CD4-positive, CD25-positive, alpha-beta regulatory T cell (primary cell): Measurements from ENCODE around the gene MRPL32. TPM values are rescaled to one million over a fixed set of nuclear protein-coding genes. Genes with fewer than 3 reads are reported as not detected.

Experiments
- ATAC-seq, 2 donors: fragments of 150-1000 bp; cut with Tn5 transposase; one replicate each; pipeline ENCODE4 v1.10.0; 2021; ENCODE audit warnings: low read depth in 2 of 2, moderate number of reproducible peaks in 2 of 2, moderate library complexity in 1 of 2
- DNase-seq, 3 donors: peaks; one replicate each; pipeline versions ENCODE4 v3.0.0 to v3.0.0-alpha.2; 2012 to 2022; ENCODE audit warnings: mixed read lengths in 1 of 3
- H3K27ac ChIP-seq: one replicate; pipeline ENCODE4 v1.7.0; 2013; ENCODE audit warnings: mild to moderate bottlenecking, low read length; ENCODE audit not compliant: insufficient read depth, poor library complexity, severe bottlenecking
- H3K27me3 ChIP-seq: one replicate; pipeline ENCODE4 v1.7.0; 2013; ENCODE audit warnings: low read length; ENCODE audit not compliant: control insufficient read depth, insufficient read depth
- H3K36me3 ChIP-seq: one replicate; pipeline ENCODE4 v1.7.0; 2013; ENCODE audit warnings: mild to moderate bottlenecking, low read length, moderate library complexity; ENCODE audit not compliant: control insufficient read depth, insufficient read depth
- H3K4me1 ChIP-seq: 2 replicates; pipeline ENCODE4 v1.7.0; 2013; ENCODE audit warnings: mild to moderate bottlenecking, low read length; ENCODE audit not compliant: insufficient read depth, control insufficient read depth, poor library complexity, severe bottlenecking
- H3K4me3 ChIP-seq: one replicate; pipeline ENCODE4 v1.7.0; 2013; ENCODE audit warnings: low read depth, mild to moderate bottlenecking, low read length, moderate library complexity
- H3K9me3 ChIP-seq, 2 experiments: 1 replicate in 1 of 2; 2 replicates in 1 of 2; pipeline ENCODE4 v1.7.0; 2013; ENCODE audit warnings: low read length in 2 of 2, mild to moderate bottlenecking in 1 of 2, moderate library complexity in 1 of 2; ENCODE audit not compliant: control insufficient read depth in 2 of 2
- H3K27ac Mint-ChIP-seq, 3 donors: one replicate each; pipeline ENCODE4 v1.8.0; 2020 to 2022; ENCODE audit warnings: mild to moderate bottlenecking in 3 of 3, mixed read lengths in 3 of 3, moderate library complexity in 2 of 3
- H3K27me3 Mint-ChIP-seq: one replicate; pipeline ENCODE4 v1.8.0; 2022; ENCODE audit warnings: mild to moderate bottlenecking, mixed read lengths
- H3K36me3 Mint-ChIP-seq: one replicate; pipeline ENCODE4 v1.8.0; 2020; ENCODE audit warnings: mixed read lengths
- H3K4me1 Mint-ChIP-seq, 4 donors: one replicate each; pipeline ENCODE4 v1.8.0; 2020 to 2022; ENCODE audit warnings: mixed read lengths in 4 of 4, mild to moderate bottlenecking in 1 of 4
- H3K4me3 Mint-ChIP-seq, 4 donors: one replicate each; pipeline ENCODE4 v1.8.0; 2020 to 2022; ENCODE audit warnings: mild to moderate bottlenecking in 4 of 4, mixed read lengths in 4 of 4, moderate library complexity in 3 of 4
- H3K9me3 Mint-ChIP-seq, 7 donors: one replicate each; pipeline ENCODE4 v1.8.0; 2020 to 2022; ENCODE audit warnings: mixed read lengths in 7 of 7, mild to moderate bottlenecking in 3 of 7, moderate library complexity in 2 of 7
- polyA plus RNA-seq, 4 donors: library from polyadenylated mRNA; unstranded; fragments of 300-500 nt; fragmentation: Illumina TruSeq; gene quantifications; one replicate each; pipeline ENCODE4 v1.2.3, GENCODE V29; 2021
- total RNA-seq: library from RNA; stranded (reverse); gene quantifications from one replicate; pipeline ENCODE4 v1.2.3, GENCODE V29; 2022

MRPL32 gene
- total and polyA plus RNA-seq, 5 donors from 2014 or later, result 37.6 to 86.0 (median 64.6) TPM

- Mint-ChIP-seq H3K36me3 (no peaks in the 10 kb centered on the region), H3K4me1 (no peaks in the 10 kb centered on the region), H3K27ac (no peak overlapping the region), H3K27me3 (peaks cover 22% of the 10 kb centered on the region), H3K4me3 (no peak overlapping the region), H3K9me3 (peaks cover 0 to 5% (median 1%) of the 10 kb centered on the region in 7 donors)
- Histone ChIP-seq H3K36me3 (no peaks in the 10 kb centered on the region), H3K9me3 (no peaks in the 10 kb centered on the region), H3K4me3 (no peak overlapping the region), H3K4me1 (no peaks in the 10 kb centered on the region), H3K27ac (no peak overlapping the region), H3K27me3 (no peaks in the 10 kb centered on the region)
- ATAC-seq (no peak), DNase-seq (no peak)
Observed at GRCh38 chr7:42986213-42986612, 54.0 kb downstream of the MRPL32 start.

GRCh38 chr7:42986781-42987248 lies 54.6 kb downstream of the MRPL32 start:
- Histone ChIP-seq H3K9me3 (no peaks in the 10 kb centered on the region), H3K4me1 (no peaks in the 10 kb centered on the region), H3K27me3 (no peaks in the 10 kb centered on the region), H3K27ac (no peak overlapping the region), H3K4me3 (no peak overlapping the region), H3K36me3 (no peaks in the 10 kb centered on the region)
- no peak overlapping the region for H3K27ac Mint-ChIP-seq
- H3K27me3 Mint-ChIP-seq, result peaks cover 17% of the 10 kb centered on the region
- no peaks in the 10 kb centered on the region for H3K4me1 Mint-ChIP-seq
- no peaks in the 10 kb centered on the region for H3K36me3 Mint-ChIP-seq
- no peak for DNase-seq
- ATAC-seq, result no peak
- H3K9me3 Mint-ChIP-seq, result peaks cover 0 to 5% (median 1%) of the 10 kb centered on the region in 7 donors
- H3K4me3 Mint-ChIP-seq, result no peak overlapping the region

Other genes starting within 250 kb of the MRPL32 start
- 2.0 TPM for gene C7orf25, start 20.3 kb upstream of the MRPL32 start, total RNA-seq
- 1 to 10 TPM in 3 of 4 donors, under 1 TPM in 1; 0.98 to 6.3 (median 2.2) TPM for gene C7orf25, start 20.3 kb upstream of the MRPL32 start, polyA plus RNA-seq
- 59.1 TPM for gene PSMA2, start 202 bp upstream of the MRPL32 start, total RNA-seq
- gene PSMA2, start 202 bp upstream of the MRPL32 start, polyA plus RNA-seq, result 100 to 1,000 TPM; 264 to 331 (median 298) TPM
- gene HECW1, start 180.3 kb downstream of the MRPL32 start, total RNA-seq, result 0.52 TPM
- under 1 TPM in 3 of 4 donors, not detected in 1; 0.11 to 0.68 (median 0.16) TPM for gene HECW1, start 180.3 kb downstream of the MRPL32 start, polyA plus RNA-seq